GM12875 (cell line): ENCODE results near the gene KLK13.

ENCODE experiments used
- H3K4me3 ChIP-seq: one replicate; pipeline ENCODE4 v1.5.1; 2011; ENCODE audit warnings: low read depth, low read length, control low read depth
- TF ChIP-seq, protein P1 (sequence below): IDR thresholded peaks from 2 replicates; pipeline ENCODE4 v1.5.1; 2011; ENCODE audit warnings: low read depth, mild to moderate bottlenecking, control low read depth, inconsistent platforms, low read length, moderate library complexity, borderline replicate concordance; ENCODE audit not compliant: insufficient read depth

The KLK13 gene

DNA sequence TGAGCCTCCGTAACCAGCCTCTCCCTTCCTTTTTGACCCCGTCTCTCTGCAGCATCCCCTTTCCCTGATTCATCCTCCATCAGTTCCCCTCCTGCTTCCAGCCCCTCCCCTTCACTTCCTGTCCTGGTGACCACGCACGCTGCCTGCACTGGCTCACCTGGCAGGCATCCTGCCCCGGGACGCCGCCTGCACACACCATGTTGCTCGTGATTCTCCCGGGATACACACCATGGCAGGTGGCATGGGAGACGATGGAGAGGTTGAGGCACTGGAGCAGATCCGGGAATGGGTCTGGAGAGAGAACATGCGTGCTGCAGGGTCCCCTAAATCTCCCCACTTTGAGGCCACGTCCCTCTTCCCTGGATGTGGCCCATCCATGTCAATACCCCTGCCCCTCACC is 34.3 kb downstream of the KLK13 start:
- H3K4me3 ChIP-seq = no peak overlapping the region
- TF ChIP-seq, protein P1, sequence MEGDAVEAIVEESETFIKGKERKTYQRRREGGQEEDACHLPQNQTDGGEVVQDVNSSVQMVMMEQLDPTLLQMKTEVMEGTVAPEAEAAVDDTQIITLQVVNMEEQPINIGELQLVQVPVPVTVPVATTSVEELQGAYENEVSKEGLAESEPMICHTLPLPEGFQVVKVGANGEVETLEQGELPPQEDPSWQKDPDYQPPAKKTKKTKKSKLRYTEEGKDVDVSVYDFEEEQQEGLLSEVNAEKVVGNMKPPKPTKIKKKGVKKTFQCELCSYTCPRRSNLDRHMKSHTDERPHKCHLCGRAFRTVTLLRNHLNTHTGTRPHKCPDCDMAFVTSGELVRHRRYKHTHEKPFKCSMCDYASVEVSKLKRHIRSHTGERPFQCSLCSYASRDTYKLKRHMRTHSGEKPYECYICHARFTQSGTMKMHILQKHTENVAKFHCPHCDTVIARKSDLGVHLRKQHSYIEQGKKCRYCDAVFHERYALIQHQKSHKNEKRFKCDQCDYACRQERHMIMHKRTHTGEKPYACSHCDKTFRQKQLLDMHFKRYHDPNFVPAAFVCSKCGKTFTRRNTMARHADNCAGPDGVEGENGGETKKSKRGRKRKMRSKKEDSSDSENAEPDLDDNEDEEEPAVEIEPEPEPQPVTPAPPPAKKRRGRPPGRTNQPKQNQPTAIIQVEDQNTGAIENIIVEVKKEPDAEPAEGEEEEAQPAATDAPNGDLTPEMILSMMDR = no peak

DNA sequence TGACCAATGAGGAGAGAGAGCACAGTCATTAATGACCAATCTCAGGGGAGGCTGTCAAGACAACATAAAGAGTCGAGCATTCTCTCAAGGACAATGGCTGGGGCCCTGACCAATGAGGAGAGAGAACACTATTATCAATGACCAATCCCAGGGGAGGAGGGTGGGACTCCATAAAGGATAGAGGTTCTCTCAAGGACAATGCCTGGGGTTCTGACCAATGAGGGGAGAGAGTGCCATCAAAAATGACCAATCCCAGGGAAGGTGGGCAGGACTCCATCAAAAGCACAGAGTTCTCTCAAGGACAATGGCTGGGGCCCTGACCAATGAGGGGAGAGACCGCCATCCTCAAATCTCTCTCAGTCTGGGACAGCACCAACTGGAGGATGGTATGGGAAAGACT is 35.2 kb downstream of the KLK13 start:
- TF ChIP-seq, protein P1 = no peak
- H3K4me3 ChIP-seq = no peak overlapping the region

DNA sequence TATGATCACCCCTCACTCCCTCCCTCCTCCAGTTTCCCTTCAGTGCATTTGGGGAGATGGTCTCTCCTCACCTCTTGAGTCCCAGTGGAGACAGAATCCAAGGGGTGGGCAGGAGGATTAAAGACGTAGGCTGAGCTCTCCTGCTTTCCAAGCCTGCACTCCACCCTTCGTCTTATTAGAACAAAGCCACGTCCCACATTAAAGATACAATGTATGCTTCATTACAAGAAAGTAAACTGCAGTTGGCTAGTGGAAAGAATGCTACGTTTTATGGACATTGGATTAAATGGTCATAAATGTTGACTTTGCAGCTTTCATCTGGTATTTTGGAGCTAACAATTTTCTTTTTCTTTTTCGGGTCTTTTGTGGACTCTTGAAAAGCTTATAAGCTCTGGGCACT is 37.0 kb downstream of the KLK13 start:
- TF ChIP-seq, protein P1 = no peak
- H3K4me3 ChIP-seq = no peak overlapping the region

DNA sequence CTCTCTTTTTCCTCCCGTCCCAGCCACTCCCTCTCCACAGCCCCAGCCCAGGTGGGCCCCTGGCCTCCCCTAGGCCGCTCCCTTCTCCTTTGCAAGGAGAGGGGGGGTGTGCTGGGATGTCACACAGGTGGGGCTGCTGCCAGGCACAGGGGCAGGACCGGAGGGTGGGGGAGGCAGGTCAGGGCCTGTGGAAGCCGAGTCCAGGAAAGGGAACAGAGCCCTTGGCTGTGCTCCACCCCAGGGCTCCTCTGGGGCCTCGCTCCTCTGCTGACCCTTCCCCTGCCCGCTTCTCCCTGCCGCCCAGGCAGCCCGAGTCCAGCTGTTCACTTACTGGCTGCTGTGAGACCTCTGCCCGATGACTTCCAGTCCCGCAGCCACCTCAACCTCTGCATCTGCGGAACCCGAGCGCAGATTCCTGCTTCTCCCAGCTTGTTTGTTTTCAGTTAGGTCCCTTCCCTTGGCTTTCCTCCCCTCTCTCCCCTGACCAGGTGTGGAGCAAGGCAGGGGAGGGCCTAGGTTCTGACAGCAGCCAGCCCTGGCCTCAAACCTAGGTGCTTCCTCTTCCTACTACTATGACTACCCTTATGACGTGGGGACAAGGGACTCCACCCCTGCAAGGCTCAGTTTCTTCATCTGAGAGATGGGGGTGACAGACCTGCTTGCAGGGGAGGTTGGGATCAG is 37.6 kb downstream of the KLK13 start:
- TF ChIP-seq, protein P1 = no peak
- no peak overlapping the region for H3K4me3 ChIP-seq

DNA sequence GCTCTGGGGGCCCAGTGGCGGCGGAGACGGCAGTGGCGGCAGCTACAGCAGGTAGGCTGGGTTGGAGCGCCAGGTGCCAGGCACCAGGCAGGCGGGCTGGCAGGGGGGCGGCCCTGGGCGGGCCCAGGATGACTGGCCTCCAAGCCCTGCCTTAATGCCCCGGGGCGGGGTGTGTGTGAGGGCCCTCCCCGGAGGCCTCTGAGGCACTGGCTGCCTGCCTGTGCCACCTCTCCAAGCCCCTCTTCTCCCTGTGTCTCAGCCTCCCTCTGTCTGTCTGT is 38.4 kb downstream of the KLK13 start, which contains the start of gene KLK11:
Gene KLK11 (minus strand): TSS at position 63 of the 278 bp plus-strand sequence. CDS start 985 bp downstream, outside the sequence.
- TF ChIP-seq, protein P1 = no peak

DNA sequence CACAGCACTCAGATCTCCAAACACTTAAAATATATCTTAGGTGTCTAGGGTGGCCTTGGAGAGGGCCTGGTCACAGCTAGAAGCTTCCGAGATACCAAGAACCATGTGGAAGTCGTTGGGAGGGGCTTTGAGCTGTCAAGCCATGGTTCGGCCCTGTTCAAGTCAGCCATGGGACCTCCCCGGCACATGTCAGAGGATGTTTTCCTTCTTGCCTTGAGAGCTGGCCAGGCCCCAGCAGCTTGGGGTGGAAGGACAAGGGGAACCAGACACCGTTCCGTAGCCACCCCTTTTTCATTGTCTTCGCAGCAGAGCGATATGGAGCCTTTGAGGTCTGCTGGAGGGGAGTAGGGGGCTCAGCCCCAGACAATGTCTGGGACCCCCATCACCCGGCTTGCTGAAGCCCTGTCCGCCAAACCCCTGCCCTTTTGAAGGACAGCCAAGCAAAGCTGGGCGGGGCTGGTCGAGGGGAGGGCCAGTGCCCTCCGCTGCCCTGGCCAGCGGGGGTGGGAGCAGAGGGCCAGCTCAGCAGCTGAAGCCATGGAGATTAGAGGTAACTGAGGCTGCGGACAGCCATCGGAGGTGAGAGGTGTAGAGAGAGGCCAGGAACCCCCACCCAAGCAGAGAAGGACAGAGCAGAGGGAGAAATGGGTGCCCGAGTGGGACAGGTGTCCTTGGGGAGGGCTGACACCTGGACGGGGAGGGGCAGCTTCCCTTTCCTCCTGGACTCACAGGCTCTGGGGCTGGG is 38.9 kb downstream of the KLK13 start:
- TF ChIP-seq, protein P1 = no peak
- H3K4me3 ChIP-seq = no peak overlapping the region

More for the DNA sequence above, 38.4 kb downstream of the KLK13 start, which contains the start of gene KLK11:
- H3K4me3 ChIP-seq = no peak within 1 kb of the TSS

DNA sequence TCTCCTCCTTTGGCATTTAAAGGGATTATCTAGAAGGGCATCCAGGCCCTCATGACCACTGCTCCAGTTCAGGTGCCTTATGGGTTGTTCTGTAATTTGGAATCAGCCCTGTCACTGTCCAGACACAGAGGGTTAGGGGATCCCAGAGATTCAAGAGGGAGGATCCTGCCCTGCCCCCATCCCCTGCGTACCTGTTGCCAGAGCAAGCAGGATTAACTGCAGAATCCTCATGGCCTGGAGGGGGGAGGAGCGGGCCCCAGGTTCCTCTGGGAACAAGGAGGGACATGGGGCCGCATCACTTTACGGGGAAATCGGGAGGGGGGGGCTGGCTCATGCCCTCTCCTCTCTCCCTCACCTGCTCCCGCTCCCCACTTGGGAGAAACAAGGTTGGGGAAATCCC is 39.5 kb downstream of the KLK13 start:
- H3K4me3 ChIP-seq = no peak overlapping the region
- TF ChIP-seq, protein P1 = no peak
